Endothelial cell of umbilical vein (primary cell): ENCODE data around the gene NFILZ. TPM values are rescaled to one million over a fixed set of nuclear protein-coding genes. Genes with fewer than 3 reads are reported as not detected.
A peak's percentile ranks its signal among the peaks of the same experiment; 100 is the strongest.

Experiments
- BruUV-seq: library from RNA; stranded (reverse); fragments of 400-500 nt; replicated peaks from 2 replicates; lab custom pipeline; 2021; lab: Mats Ljungman, UMichigan
- CTCF ChIA-PET: fragments of 300-600, 350-600 bp; sonication (Branson Sonifier 250); formaldehyde crosslinking; loops from one replicate; lab custom pipeline; 2021; ENCODE audit warnings: antibody characterized with exemption, inconsistent platforms; lab: Charles Lee
- POLR2A ChIA-PET: fragments of 300-600, 350-600 bp; sonication (Branson Sonifier 250); formaldehyde crosslinking; loops from one replicate; lab custom pipeline; 2021; ENCODE audit warnings: antibody characterized with exemption, inconsistent platforms; lab: Charles Lee
- DNase-seq: peaks from one replicate; pipeline ENCODE4 v3.0.0-alpha.2; 2011; ENCODE audit warnings: low read depth, low spot score
- FAIRE-seq: peaks from 2 replicates; lab custom pipeline; 2011; peaks lifted over from hg19 to GRCh38; lab: Jason Lieb, UNC
- H2AFZ ChIP-seq: 2 replicates; pipeline ENCODE4 v1.6.0; 2012; ENCODE audit warnings: low read depth, low read length, control low read depth, inconsistent platforms
- H3K27ac ChIP-seq: 2 replicates; pipeline ENCODE4 v1.5.1; 2011; ENCODE audit warnings: low read depth, mild to moderate bottlenecking, control low read depth, low read length, moderate library complexity; ENCODE audit not compliant: insufficient read depth
- H3K27me3 ChIP-seq, 2 experiments: 2 replicates each; pipeline versions ENCODE4 v1.6.0 to v1.6.1; 2011; ENCODE audit warnings: low read length in 2 of 2, mixed read lengths in 1 of 2; ENCODE audit not compliant: control insufficient read depth in 2 of 2, insufficient read depth in 2 of 2
- H3K36me3 ChIP-seq, 2 experiments: 2 replicates in 1 of 2; 3 replicates in 1 of 2; pipeline ENCODE4 v1.5.1; 2011; ENCODE audit warnings: low read length in 2 of 2, mild to moderate bottlenecking in 1 of 2, moderate library complexity in 1 of 2; ENCODE audit not compliant: control insufficient read depth in 2 of 2, insufficient read depth in 2 of 2; ENCODE audit errors: extremely low read depth in 1 of 2
- H3K4me1 ChIP-seq: 3 replicates; pipeline ENCODE4 v1.5.1; 2011; ENCODE audit warnings: mild to moderate bottlenecking, low read length; ENCODE audit not compliant: control insufficient read depth, insufficient read depth; ENCODE audit errors: extremely low read depth
- H3K4me2 ChIP-seq: 2 replicates; pipeline ENCODE4 v1.6.1; 2011; ENCODE audit warnings: low read length, control low read depth, mixed read lengths; ENCODE audit not compliant: insufficient read depth
- H3K4me3 ChIP-seq, 3 experiments: fragments of 200-600 bp in 1 of 3; sonication (generic), shearing (Covaris generic) in 1 of 3; replicated peaks in 1 of 3; 2 replicates each; pipeline ENCODE4 v1.5.1; 2011 to 2016; ENCODE audit warnings: control low read depth in 3 of 3, low read length in 3 of 3, mild to moderate bottlenecking in 2 of 3, inconsistent platforms in 1 of 3, low read depth in 1 of 3, moderate library complexity in 1 of 3; ENCODE audit not compliant: insufficient read depth in 1 of 3
- H3K79me2 ChIP-seq: 2 replicates; pipeline ENCODE4 v1.6.0; 2012; ENCODE audit warnings: low read length, inconsistent platforms; ENCODE audit not compliant: control insufficient read depth, insufficient read depth
- H3K9ac ChIP-seq: replicated peaks from 2 replicates; pipeline ENCODE3; 2011; ENCODE audit warnings: low read length, control low read depth; ENCODE audit not compliant: insufficient read depth; ENCODE audit errors: extremely low read depth
- H3K9me1 ChIP-seq: replicated peaks from 3 replicates; pipeline ENCODE4 v1.6.0; 2011; ENCODE audit warnings: mild to moderate bottlenecking, low read length; ENCODE audit not compliant: control insufficient read depth, insufficient read depth; ENCODE audit errors: extremely low read depth
- H3K9me3 ChIP-seq: replicated peaks from 2 replicates; pipeline ENCODE4 v1.5.1; 2012; ENCODE audit warnings: low read length, inconsistent platforms; ENCODE audit not compliant: control insufficient read depth, insufficient read depth
- H4K20me1 ChIP-seq: replicated peaks from 2 replicates; pipeline ENCODE3; 2011; ENCODE audit warnings: mild to moderate bottlenecking, low read length; ENCODE audit not compliant: control insufficient read depth, insufficient read depth; ENCODE audit errors: extremely low read depth
- EZH2 ChIP-seq: IDR thresholded peaks from 2 replicates; pipeline ENCODE4 v1.6.1; 2012; ENCODE audit warnings: borderline replicate concordance, low read depth, mild to moderate bottlenecking, moderate library complexity, low read length, inconsistent platforms; ENCODE audit not compliant: severe bottlenecking
- FOS ChIP-seq: IDR thresholded peaks from 2 replicates; pipeline ENCODE4 v1.6.1; 2011; ENCODE audit warnings: mild to moderate bottlenecking, low read length, moderate library complexity, borderline replicate concordance; ENCODE audit not compliant: insufficient read depth
- GATA2 ChIP-seq: IDR thresholded peaks from 2 replicates; pipeline ENCODE4 v1.7.0; 2011; ENCODE audit warnings: low read depth, mild to moderate bottlenecking, moderate library complexity, mixed read lengths, low read length; ENCODE audit not compliant: insufficient read length, insufficient read depth
- JUN ChIP-seq: IDR thresholded peaks from 2 replicates; pipeline ENCODE4 v1.6.1; 2011; ENCODE audit warnings: borderline replicate concordance, low read depth; ENCODE audit not compliant: insufficient read length, insufficient read depth
- MYC ChIP-seq: IDR thresholded peaks from one replicate; pipeline ENCODE4 v1.6.1; 2011; ENCODE audit warnings: mild to moderate bottlenecking, low read depth, low read length
- POLR2A ChIP-seq: IDR thresholded peaks from 2 replicates; pipeline ENCODE4 v1.6.1; 2012; ENCODE audit warnings: low read depth, mild to moderate bottlenecking, control low read depth, low read length
- POLR2AphosphoS5 ChIP-seq: IDR thresholded peaks from 2 replicates; pipeline ENCODE4 v1.6.1; 2012; ENCODE audit warnings: low read depth, mild to moderate bottlenecking, control low read depth, low read length, moderate library complexity; ENCODE audit not compliant: insufficient read depth
- dilution Hi-C: fragments of 300-500 bp; cut with MboI; formaldehyde crosslinking; loops from one replicate; pipeline ENCODE4 v1.15.0; 2019; ENCODE audit warnings: low sequenced_read_pairs; ENCODE audit not compliant: extremely low pct_ligation_motif_present
- intact Hi-C: fragments of 100-400 bp; cut with micrococcal nuclease; formaldehyde crosslinking; loops from one replicate; pipeline ENCODE4 v1.10.0; 2022
- polyA plus RNA-seq, 4 experiments: library from polyadenylated mRNA; depleted of rRNA in 3 of 4; stranded (reverse) in 3 of 4; unstranded in 1 of 4; fragments of >200 nt; gene quantifications; 2 replicates each; pipeline versions ENCODE4 v1.2.1 to v1.2.3, GENCODE V29; 2011 to 2012; ENCODE audit warnings: missing spikeins in 1 of 4
- total RNA-seq: library from RNA; stranded (reverse); gene quantifications from 2 replicates; pipeline ENCODE4 v1.2.3, GENCODE V29; 2021
- TF ChIP-seq, protein P1 (sequence below), 2 donors: IDR thresholded peaks; 1 replicate in 1 of 2; 2 replicates in 1 of 2; pipeline ENCODE4 v1.5.1; 2011; ENCODE audit warnings: low read length in 2 of 2, mild to moderate bottlenecking in 2 of 2, moderate library complexity in 2 of 2, control low read depth in 1 of 2, inconsistent platforms in 1 of 2, low read depth in 1 of 2; ENCODE audit not compliant: insufficient read depth in 1 of 2; ENCODE audit errors: extremely low read depth in 1 of 2
- TF ChIP-seq, protein P2 (sequence below): IDR thresholded peaks from 2 replicates; pipeline ENCODE4 v1.6.1; 2011; ENCODE audit not compliant: insufficient read depth, insufficient read length

NFILZ gene
- total and polyA plus RNA-seq, 2 donors (not counting 3 experiments of a cell fraction or from before 2014, with no cell fraction given), result not detected

DNA sequence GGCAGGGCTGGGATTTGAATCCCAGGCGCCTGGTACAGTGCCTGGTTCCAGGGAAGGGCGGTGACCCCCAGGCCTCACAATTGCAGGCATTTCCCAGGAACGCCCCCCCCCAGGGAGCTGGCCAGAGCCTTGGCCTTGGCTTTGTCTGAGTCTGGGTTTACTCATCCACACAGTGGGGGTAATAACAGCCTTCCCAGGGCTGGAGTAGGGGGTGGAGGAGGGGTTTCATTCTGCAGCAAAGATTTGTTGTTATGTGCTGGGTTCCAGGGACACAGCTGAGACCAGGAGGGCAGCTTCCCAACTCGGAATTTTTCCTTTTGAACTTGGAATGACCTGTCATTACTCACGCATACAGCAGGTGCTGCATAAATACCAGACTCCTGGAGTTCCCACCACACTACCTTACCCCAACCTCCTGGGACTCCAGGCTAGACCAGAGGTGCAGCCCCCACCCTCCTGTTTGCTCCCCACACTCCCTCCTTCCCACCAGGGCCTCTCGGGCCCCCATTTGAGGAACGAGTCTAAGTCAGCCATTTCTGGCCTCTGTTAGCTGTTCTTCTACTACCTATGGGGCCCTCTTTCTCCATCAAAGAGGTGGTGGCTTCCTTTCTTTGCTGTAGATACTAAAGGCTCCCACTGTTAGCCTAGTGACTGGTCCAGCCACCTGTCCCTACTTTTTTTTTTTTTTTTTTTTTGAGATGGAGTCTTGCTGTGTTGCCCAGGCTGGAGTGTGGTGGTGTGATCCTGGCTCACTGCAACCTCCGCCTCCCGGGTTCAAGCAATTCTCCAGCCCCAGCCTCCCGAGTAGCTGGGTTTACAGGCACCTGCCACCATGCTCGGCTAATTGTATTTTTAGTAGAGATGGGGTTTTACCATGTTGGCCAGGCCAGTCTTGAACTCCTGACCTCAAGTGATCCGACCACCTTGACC, 18.3 kb upstream of the NFILZ start:
- BruUV-seq, result no TSS peak
- peak; percentile 31 for DNase-seq
- dilution Hi-C loops (no loop called here), intact Hi-C loops (no loop called here)
- Histone ChIP-seq H3K27ac (no peak overlapping the region), H3K79me2 (no peaks in the 10 kb centered on the region), H3K4me2 (no peak overlapping the region), H3K9ac (no peak overlapping the region), H3K9me1 (no peaks in the 10 kb centered on the region), H2AFZ (no peak overlapping the region), H3K27me3 (no peaks in the 10 kb centered on the region), H3K9me3 (no peaks in the 10 kb centered on the region), H4K20me1 (no peaks in the 10 kb centered on the region), H3K4me3 (no peak overlapping the region), H3K4me1 (peaks cover 9% of the 10 kb centered on the region), H3K36me3 (no peaks in the 10 kb centered on the region)
- ChIA-PET CTCF (interaction anchor here (0.6 to 2.6 kb wide), 3 partner anchors 30 to 1109 kb away, joined by 3 to 12 read pairs (median 3); no protein-coding TSS in a partner anchor), POLR2A (no interaction called here)
- no peak for FAIRE-seq
- TF ChIP-seq POLR2AphosphoS5, result no peak
- TF ChIP-seq, protein P1, sequence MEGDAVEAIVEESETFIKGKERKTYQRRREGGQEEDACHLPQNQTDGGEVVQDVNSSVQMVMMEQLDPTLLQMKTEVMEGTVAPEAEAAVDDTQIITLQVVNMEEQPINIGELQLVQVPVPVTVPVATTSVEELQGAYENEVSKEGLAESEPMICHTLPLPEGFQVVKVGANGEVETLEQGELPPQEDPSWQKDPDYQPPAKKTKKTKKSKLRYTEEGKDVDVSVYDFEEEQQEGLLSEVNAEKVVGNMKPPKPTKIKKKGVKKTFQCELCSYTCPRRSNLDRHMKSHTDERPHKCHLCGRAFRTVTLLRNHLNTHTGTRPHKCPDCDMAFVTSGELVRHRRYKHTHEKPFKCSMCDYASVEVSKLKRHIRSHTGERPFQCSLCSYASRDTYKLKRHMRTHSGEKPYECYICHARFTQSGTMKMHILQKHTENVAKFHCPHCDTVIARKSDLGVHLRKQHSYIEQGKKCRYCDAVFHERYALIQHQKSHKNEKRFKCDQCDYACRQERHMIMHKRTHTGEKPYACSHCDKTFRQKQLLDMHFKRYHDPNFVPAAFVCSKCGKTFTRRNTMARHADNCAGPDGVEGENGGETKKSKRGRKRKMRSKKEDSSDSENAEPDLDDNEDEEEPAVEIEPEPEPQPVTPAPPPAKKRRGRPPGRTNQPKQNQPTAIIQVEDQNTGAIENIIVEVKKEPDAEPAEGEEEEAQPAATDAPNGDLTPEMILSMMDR (IDR thresholded peaks at IDR 0.05; ENCODE audit: extremely low read depth in 1 of 2, insufficient read depth in 1 of 2, low read depth in 1 of 2, low read length in 2 of 2), result no peak
- TF ChIP-seq GATA2, result no peak
- no peak for TF ChIP-seq EZH2
- TF ChIP-seq JUN, result no peak
- TF ChIP-seq FOS, result no peak
- TF ChIP-seq, protein P2, sequence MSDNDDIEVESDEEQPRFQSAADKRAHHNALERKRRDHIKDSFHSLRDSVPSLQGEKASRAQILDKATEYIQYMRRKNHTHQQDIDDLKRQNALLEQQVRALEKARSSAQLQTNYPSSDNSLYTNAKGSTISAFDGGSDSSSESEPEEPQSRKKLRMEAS, result no peak
- no peak for TF ChIP-seq POLR2A
- TF ChIP-seq MYC, result no peak
